Mucosa of rectum (tissue), 2 donors: ENCODE data around the gene BRCA1.
"Not testable (repeated sequence)": the region's sequence is repeated elsewhere in the genome, so short reads cannot be mapped to it uniquely, and the experiment has no call there.

ENCODE experiments used
- H3K27ac ChIP-seq, 2 donors: one replicate each; pipeline ENCODE4 v1.7.0; 2013; ENCODE audit warnings: inconsistent platforms in 2 of 2, low read depth in 2 of 2, low read length in 2 of 2
- H3K27me3 ChIP-seq, 2 donors: one replicate each; pipeline ENCODE4 v1.7.0; 2013; ENCODE audit warnings: low read length in 2 of 2; ENCODE audit not compliant: control insufficient read depth in 2 of 2, insufficient read depth in 2 of 2
- H3K36me3 ChIP-seq, 2 donors: one replicate each; pipeline ENCODE4 v1.7.0; 2013; ENCODE audit warnings: low read length in 2 of 2; ENCODE audit not compliant: control insufficient read depth in 2 of 2, insufficient read depth in 2 of 2
- H3K4me1 ChIP-seq, 2 donors: one replicate each; pipeline ENCODE4 v1.7.0; 2013; ENCODE audit warnings: low read length in 2 of 2, mild to moderate bottlenecking in 1 of 2; ENCODE audit not compliant: control insufficient read depth in 2 of 2, insufficient read depth in 2 of 2
- H3K4me3 ChIP-seq, 2 donors: one replicate each; pipeline ENCODE4 v1.7.0; 2013; ENCODE audit warnings: low read length in 2 of 2
- H3K9ac ChIP-seq, 2 donors: one replicate each; pipeline ENCODE4 v1.7.0; 2013; ENCODE audit warnings: low read length in 2 of 2, low read depth in 1 of 2, mild to moderate bottlenecking in 1 of 2
- H3K9me3 ChIP-seq, 2 donors: one replicate each; pipeline ENCODE4 v1.7.0; 2013; ENCODE audit warnings: low read length in 2 of 2; ENCODE audit not compliant: control insufficient read depth in 2 of 2
- donor health status: healthy.
- donor health status: Normal muscosa, but diverticular disease.

BRCA1 gene

DNA sequence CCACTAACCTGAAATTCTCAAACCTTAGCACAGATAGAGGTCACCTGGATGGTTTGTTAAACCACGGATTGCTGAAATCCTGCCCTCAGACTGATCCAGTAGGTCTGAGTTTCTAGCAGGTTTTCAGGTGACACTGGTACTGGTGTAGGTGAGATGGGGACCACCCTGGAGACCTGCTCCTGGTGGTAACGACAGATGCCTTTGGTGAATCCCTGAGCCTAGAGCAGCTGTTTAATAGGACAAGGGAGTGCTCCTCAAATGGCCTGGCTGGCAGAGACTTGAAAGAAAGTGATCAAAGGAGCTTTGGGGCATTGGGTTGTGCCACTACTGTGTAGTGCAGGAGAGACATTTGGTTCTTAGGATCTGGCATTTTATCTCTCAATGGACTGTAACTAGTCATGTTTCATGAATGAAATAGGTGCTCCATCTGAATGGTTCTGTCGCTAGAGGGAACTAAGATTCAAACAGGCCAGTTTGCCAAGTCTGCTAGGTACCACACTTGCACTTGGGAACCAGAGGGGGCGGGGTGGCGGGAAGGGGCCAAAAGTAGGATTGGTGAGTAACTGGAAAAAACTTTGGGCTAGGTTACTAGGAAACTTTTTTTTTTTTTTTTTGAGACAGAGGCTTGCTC is 121.5 kb downstream of the BRCA1 start:
- H3K36me3 ChIP-seq: peaks cover 27 to 31% of the 10 kb centered on the region in 2 donors
- H3K27ac ChIP-seq: no peak overlapping the region
- no peak overlapping the region for H3K4me3 ChIP-seq
- H3K27me3 ChIP-seq: no peaks in the 10 kb centered on the region
- no peaks in the 10 kb centered on the region for H3K9me3 ChIP-seq
- peaks cover 11 to 20% of the 10 kb centered on the region in 2 donors for H3K4me1 ChIP-seq
- no peak overlapping the region for H3K9ac ChIP-seq

DNA sequence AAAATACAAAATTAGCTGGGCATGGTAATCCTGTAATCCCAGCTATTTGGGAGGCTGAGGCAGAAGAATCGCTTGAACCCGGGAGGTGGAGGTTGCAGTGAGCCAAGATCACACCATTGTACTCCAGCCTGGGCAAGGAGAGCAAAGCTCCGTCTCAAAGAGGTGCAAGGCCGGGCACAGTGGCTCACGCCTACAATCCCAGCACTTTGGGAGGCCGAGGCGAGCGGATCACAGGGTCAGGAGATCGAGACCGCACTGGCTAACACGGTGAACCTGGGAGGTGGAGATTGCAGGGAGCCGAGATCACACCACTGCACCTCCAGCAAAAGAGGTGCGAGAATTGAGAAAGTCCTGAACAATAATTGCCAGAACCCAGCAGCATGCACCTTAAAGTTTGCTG is 124.3 kb downstream of the BRCA1 start:
- peaks cover 27 to 31% of the 10 kb centered on the region in 2 donors for H3K36me3 ChIP-seq
- not testable (repeated sequence) for H3K27ac ChIP-seq
- peaks cover 17 to 18% of the 10 kb centered on the region in 2 donors for H3K4me1 ChIP-seq

GRCh38 chr17:42999003-42999525 is 126.1 kb downstream of the BRCA1 start:
- H3K4me3 ChIP-seq: peak overlapping the region; percentile 87 to 97
- peaks cover 17 to 18% of the 10 kb centered on the region in 2 donors for H3K4me1 ChIP-seq
- peak overlapping the region; percentile 95 to 97 for H3K9ac ChIP-seq
- H3K27ac ChIP-seq: peak overlapping the region; percentile 86 to 87
- no peaks in the 10 kb centered on the region for H3K27me3 ChIP-seq
- H3K9me3 ChIP-seq: no peaks in the 10 kb centered on the region
- H3K36me3 ChIP-seq: peaks cover 27 to 31% of the 10 kb centered on the region in 2 donors

More for the DNA sequence above, 124.3 kb downstream of the BRCA1 start:
- H3K9ac ChIP-seq: peak overlapping the region; percentile 7 to 38
- H3K9me3 ChIP-seq, H3K27me3 ChIP-seq, H3K4me3 ChIP-seq: not testable (repeated sequence)

DNA sequence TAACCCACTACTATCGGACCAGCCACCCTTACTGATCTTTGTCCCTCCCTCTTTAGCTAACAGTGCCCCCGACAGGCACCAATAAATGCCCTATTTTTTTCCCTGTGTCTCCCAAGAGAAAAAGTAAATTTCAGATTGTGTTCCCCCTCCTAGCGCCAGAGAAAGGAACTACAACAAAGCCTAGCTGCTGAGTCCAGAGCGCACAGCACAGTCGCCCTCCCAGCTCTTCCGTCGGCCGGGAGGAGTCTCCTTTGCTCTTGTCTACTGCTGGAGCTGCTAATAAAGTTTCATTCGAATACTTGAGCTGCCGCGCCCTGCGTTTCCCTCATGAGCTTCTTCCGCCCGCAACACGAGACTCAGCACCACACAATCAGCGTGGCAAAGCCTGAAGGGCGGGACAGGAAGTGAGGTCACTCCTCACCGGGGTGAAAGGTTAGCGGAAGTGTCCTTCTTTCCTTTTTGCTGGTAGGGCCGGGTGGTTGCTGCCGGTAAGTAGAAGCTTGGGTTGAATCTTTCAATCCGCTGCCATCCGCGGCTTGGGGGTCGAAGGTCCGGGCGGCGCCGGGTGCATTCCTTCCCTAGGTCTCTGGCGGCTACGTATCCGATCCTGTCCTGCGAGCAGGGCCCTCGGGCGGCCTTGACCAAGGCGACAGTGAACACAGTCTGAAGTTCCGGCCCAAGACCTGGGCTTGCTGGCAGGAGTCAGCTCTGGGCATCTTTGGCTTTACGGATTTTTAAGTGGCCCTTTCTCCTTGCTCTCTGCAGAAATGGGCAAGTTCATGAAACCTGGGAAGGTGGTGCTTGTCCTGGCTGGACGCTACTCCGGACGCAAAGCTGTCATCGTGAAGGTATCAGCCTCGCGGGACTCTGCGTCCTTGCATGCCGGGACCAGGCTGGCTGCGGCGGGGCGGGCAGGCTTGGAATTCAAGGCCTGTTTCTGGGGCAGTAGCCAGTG is 126.9 kb downstream of the BRCA1 start, which contains the start of gene RPL27:
TSS of gene RPL27 (plus strand) at position 436 of the 955 bp plus-strand sequence. CDS start at position 768, 332 bp downstream.
- H3K9me3 ChIP-seq: no peaks in the 10 kb centered on the region
- H3K9ac ChIP-seq: peak within 1 kb of the TSS; percentile 95 to 97
- H3K27me3 ChIP-seq: no peaks in the 10 kb centered on the region
- peaks cover 26 to 29% of the 10 kb centered on the region in 2 donors for H3K36me3 ChIP-seq
- H3K27ac ChIP-seq: peak within 1 kb of the TSS; percentile 86 to 87
- peaks cover 17 to 18% of the 10 kb centered on the region in 2 donors for H3K4me1 ChIP-seq
- H3K4me3 ChIP-seq: peak within 1 kb of the TSS; percentile 87 to 97

GRCh38 chr17:42997390-42997983 is 127.7 kb downstream of the BRCA1 start:
- peak overlapping the region; percentile 14 to 57 for H3K4me3 ChIP-seq
- no peaks in the 10 kb centered on the region for H3K27me3 ChIP-seq
- H3K4me1 ChIP-seq: peaks cover 17 to 18% of the 10 kb centered on the region in 2 donors
- H3K9me3 ChIP-seq: no peaks in the 10 kb centered on the region
- peak overlapping the region; percentile 70 to 87 for H3K27ac ChIP-seq
- H3K36me3 ChIP-seq: peaks cover 26 to 31% of the 10 kb centered on the region in 2 donors
- H3K9ac ChIP-seq: peak overlapping the region; percentile 35 to 64
